Glomerular endothelial cell (primary cell): ENCODE measurements around the gene GRIK4. TPM values are rescaled to one million over a fixed set of nuclear protein-coding genes. Genes with fewer than 3 reads are reported as not detected.

ENCODE experiments used
- DNase-seq: peaks from one replicate; pipeline ENCODE4 v3.0.0-alpha.2; 2011; ENCODE audit warnings: low read depth, low spot score; ENCODE audit errors: extremely low read depth
- total RNA-seq: library from RNA; depleted of rRNA; stranded (reverse); fragments of >200 nt; gene quantifications from 2 replicates; pipeline ENCODE4 v1.2.3, GENCODE V29; 2015

Gene GRIK4
- total RNA-seq, 1 donor from 2014 or later: 0.06 TPM

- DNase-seq: no peak
Measured at GRCh38 chr11:120928627-120929026, 417.1 kb downstream of the GRIK4 start.

- no peak for DNase-seq
Measured at GRCh38 chr11:120929090-120929489, 417.5 kb downstream of the GRIK4 start.

GRCh38 chr11:120929664-120930154 lies 418.2 kb downstream of the GRIK4 start:
- DNase-seq: no peak

- DNase-seq: no peak
Measured at GRCh38 chr11:120931057-120931779, 419.7 kb downstream of the GRIK4 start.

- no peak for DNase-seq
Measured at GRCh38 chr11:120932305-120932915, 420.9 kb downstream of the GRIK4 start.

- DNase-seq: no peak
Measured at GRCh38 chr11:120936356-120936755, 424.8 kb downstream of the GRIK4 start.

- DNase-seq: no peak
Measured at GRCh38 chr11:120937501-120937900, 426.0 kb downstream of the GRIK4 start.

GRCh38 chr11:120938260-120938659 lies 426.7 kb downstream of the GRIK4 start:
- no peak for DNase-seq

GRCh38 chr11:120940160-120940848 lies 428.8 kb downstream of the GRIK4 start:
- no peak for DNase-seq

GRCh38 chr11:120941000-120941399 lies 429.5 kb downstream of the GRIK4 start:
- no peak for DNase-seq

- no peak for DNase-seq
Measured at GRCh38 chr11:120942701-120943100, 431.2 kb downstream of the GRIK4 start.

- no peak for DNase-seq
Measured at GRCh38 chr11:120945042-120945441, 433.5 kb downstream of the GRIK4 start.

GRCh38 chr11:120950880-120951279 lies 439.3 kb downstream of the GRIK4 start:
- DNase-seq: no peak

- DNase-seq: no peak
Measured at GRCh38 chr11:120952461-120953434, 441.2 kb downstream of the GRIK4 start.

GRCh38 chr11:120954381-120954780 lies 442.8 kb downstream of the GRIK4 start:
- DNase-seq: no peak

- DNase-seq: no peak
Measured at GRCh38 chr11:120956710-120957495, 445.4 kb downstream of the GRIK4 start.

- DNase-seq: no peak
Measured at GRCh38 chr11:120958185-120958584, 446.6 kb downstream of the GRIK4 start.

GRCh38 chr11:120959189-120959588 lies 447.6 kb downstream of the GRIK4 start:
- no peak for DNase-seq

- DNase-seq: no peak
Measured at GRCh38 chr11:120964857-120965256, 453.3 kb downstream of the GRIK4 start.

GRCh38 chr11:120966840-120967239 lies 455.3 kb downstream of the GRIK4 start:
- DNase-seq: no peak
